Measurements from ENCODE around the gene FOSL2. TPM values are rescaled to one million over a fixed set of nuclear protein-coding genes. Genes with fewer than 3 reads are reported as not detected.

The FOSL2 gene
- total RNA-seq, 1 donor from 2014 or later, result 185 TPM

- DNase-seq (ENCODE audit: low spot score in 2 of 2), result no peak
- Histone ChIP-seq H3K36me3 (no peaks in the 10 kb centered on the region), H3K4me1 (no peaks in the 10 kb centered on the region), H3K4me3 (no peak overlapping the region), H3K9me3 (no peaks in the 10 kb centered on the region), H3K27ac (no peak overlapping the region), H3K27me3 (no peaks in the 10 kb centered on the region)
- no peak for TF ChIP-seq CTCF (IDR thresholded peaks at IDR 0.05)
- intact Hi-C loops (cut with DNase I), result no loop called here
These were observed 49.7 kb downstream of the FOSL2 start for GRCh38 chr2:28442328-28442727.

GRCh38 chr2:28444956-28445355 lies 52.3 kb downstream of the FOSL2 start:
- TF ChIP-seq CTCF (IDR thresholded peaks at IDR 0.05), result no peak
- Histone ChIP-seq H3K4me3 (no peak overlapping the region), H3K27ac (no peak overlapping the region), H3K9me3 (no peaks in the 10 kb centered on the region), H3K4me1 (no peaks in the 10 kb centered on the region), H3K36me3 (no peaks in the 10 kb centered on the region), H3K27me3 (no peaks in the 10 kb centered on the region)
- DNase-seq (ENCODE audit: low spot score in 2 of 2), result no peak
- intact Hi-C loops (cut with DNase I), result loop anchor here (5.0 kb wide), 1 partner anchor 688 kb away; no protein-coding TSS in a partner anchor

DNA sequence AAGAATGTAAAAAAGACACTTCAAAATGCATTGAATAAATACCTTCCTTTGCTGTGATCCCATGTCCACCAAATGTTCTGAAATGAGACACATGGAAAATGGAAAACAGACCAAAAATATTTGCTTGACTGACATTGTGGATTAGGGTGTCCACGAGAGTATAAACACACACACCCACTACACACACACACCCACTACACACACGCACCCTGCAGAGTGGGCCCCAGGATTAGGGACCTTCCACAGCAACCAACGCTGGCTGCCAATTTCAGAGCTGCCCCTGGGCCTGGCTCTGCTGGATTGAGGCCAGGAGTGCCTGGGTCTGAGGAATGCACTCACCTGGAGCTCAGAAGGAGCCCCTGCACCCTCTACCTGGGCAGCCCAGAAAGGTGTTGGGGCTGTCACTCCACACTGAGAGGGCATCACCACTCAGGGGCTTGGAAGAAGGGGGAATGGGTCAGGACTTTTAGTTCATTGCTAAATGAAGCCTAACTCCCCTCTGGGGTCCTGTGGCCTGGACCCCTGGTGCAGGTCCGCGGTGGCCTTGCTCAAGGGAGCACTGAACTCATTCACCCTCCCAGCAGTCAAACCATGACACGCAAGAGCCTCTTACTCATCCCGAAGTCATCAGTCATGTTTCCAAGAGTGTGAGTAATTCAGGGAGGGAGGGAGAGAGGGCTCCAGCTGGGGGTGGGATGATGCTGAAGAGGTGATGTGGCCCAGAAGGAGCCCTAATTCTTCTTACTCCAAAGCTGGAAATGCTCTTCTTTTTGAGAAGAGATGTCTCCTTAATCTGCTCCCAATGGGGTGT lies 53.0 kb downstream of the FOSL2 start:
- Histone ChIP-seq H3K27me3 (no peaks in the 10 kb centered on the region), H3K4me1 (no peaks in the 10 kb centered on the region), H3K4me3 (no peak overlapping the region), H3K36me3 (no peaks in the 10 kb centered on the region), H3K9me3 (no peaks in the 10 kb centered on the region), H3K27ac (no peak overlapping the region)
- no peak for TF ChIP-seq CTCF (IDR thresholded peaks at IDR 0.05)
- DNase-seq (ENCODE audit: low spot score in 2 of 2), result no peak
- intact Hi-C loops (cut with DNase I), result loop anchor here (5.0 kb wide), 1 partner anchor 688 kb away; no protein-coding TSS in a partner anchor

DNA sequence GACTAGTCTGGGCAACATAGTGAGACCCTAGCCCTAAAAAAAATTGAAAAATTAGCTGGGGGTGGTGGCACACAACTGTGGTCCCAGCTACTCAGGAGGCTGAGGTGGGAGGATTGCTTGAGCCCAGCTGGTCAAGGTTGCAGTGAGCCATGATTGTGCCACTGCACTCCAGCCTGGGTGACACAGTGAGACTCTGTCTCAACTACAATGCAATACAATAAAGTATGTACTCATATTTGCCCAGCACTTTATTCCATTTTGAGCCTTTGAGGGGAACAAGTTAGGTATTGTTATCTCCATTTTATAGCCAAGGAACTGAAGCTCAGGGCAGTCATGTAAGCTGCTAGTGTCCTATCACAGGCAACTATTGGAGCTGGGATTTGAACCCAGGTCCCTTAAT lies 53.9 kb downstream of the FOSL2 start:
- Histone ChIP-seq H3K27me3 (no peaks in the 10 kb centered on the region), H3K36me3 (no peaks in the 10 kb centered on the region), H3K4me3 (no peak overlapping the region), H3K4me1 (no peaks in the 10 kb centered on the region), H3K9me3 (no peaks in the 10 kb centered on the region), H3K27ac (no peak overlapping the region)
- TF ChIP-seq CTCF (IDR thresholded peaks at IDR 0.05), result no peak
- intact Hi-C loops (cut with DNase I), result loop anchor here (5.0 kb wide), 1 partner anchor 689 kb away; no protein-coding TSS in a partner anchor
- no peak for DNase-seq (ENCODE audit: low spot score in 2 of 2)

DNA sequence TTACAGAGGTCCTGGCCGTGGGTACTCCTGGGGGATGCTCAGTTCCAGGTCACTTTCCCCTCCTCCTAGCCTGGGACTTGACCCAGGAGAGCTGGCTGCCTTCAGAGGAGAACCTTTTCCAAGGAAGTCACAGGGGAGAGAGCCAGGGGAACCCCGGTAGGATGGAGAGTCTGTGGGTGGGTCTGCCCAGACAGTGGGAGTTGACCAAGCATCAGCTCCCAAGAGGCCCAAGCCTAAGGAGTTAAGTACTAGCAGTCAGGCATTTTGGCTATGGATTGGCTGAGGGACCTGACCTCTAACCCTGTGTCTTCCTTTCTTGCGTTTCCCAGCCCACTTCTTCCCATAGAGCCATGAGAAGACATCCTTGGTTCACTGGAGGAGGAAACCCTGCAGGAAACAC lies 54.4 kb downstream of the FOSL2 start:
- TF ChIP-seq CTCF (IDR thresholded peaks at IDR 0.05), result no peak
- no peak overlapping the region for H3K4me3 ChIP-seq
- no peaks in the 10 kb centered on the region for H3K27me3 ChIP-seq
- H3K9me3 ChIP-seq, result no peaks in the 10 kb centered on the region
- H3K4me1 ChIP-seq, result no peaks in the 10 kb centered on the region
- intact Hi-C loops (cut with DNase I), result loop anchor here (5.0 kb wide), 1 partner anchor 690 kb away; no protein-coding TSS in a partner anchor
- DNase-seq (ENCODE audit: low spot score in 2 of 2), result peak in 1 of 2 donors; percentile 46
- H3K36me3 ChIP-seq, result no peaks in the 10 kb centered on the region
- no peak overlapping the region for H3K27ac ChIP-seq

All from ascending aorta (tissue), 2 donors.